GM19463 (cell line): Measurements from ENCODE around the gene TPCN2.

Experiments used
- ATAC-seq: cut with Tn5 transposase; IDR thresholded peaks from one replicate; pipeline ENCODE4 v1.9.1; 2021; ENCODE audit warnings: mild to moderate bottlenecking, moderate library complexity; ENCODE audit not compliant: unreplicated experiment

Gene TPCN2

GRCh38 chr11:69010361-69010891, 38.3 kb upstream of the TPCN2 start:
- no peak for ATAC-seq

- no peak for ATAC-seq
Observed at GRCh38 chr11:69010964-69011623, 37.6 kb upstream of the TPCN2 start.

GRCh38 chr11:69011624-69012091, 37.1 kb upstream of the TPCN2 start:
- no peak for ATAC-seq

GRCh38 chr11:69012092-69013008, 36.4 kb upstream of the TPCN2 start:
- no peak for ATAC-seq

GRCh38 chr11:69013009-69013951, 35.5 kb upstream of the TPCN2 start, which contains the start of gene MRGPRF:
TSS of gene MRGPRF (minus strand) at chr11:69013246. CDS start at chr11:69009901, 3,345 bp downstream.
- no peak for ATAC-seq

GRCh38 chr11:69014084-69014851, 34.5 kb upstream of the TPCN2 start:
- no peak for ATAC-seq

- ATAC-seq, result no peak
Observed at GRCh38 chr11:69014898-69015549, 33.7 kb upstream of the TPCN2 start.

- ATAC-seq, result no peak
Observed at GRCh38 chr11:69017951-69018350, 30.8 kb upstream of the TPCN2 start.

- ATAC-seq, result no peak
Observed at GRCh38 chr11:69018924-69019323, 29.8 kb upstream of the TPCN2 start.

GRCh38 chr11:69022260-69022659, 26.5 kb upstream of the TPCN2 start:
- no peak for ATAC-seq

GRCh38 chr11:69024509-69024908, 24.2 kb upstream of the TPCN2 start:
- no peak for ATAC-seq

GRCh38 chr11:69027704-69028372, 20.9 kb upstream of the TPCN2 start:
- no peak for ATAC-seq

GRCh38 chr11:69030301-69030700, 18.4 kb upstream of the TPCN2 start:
- ATAC-seq, result no peak

GRCh38 chr11:69032833-69033232, 15.9 kb upstream of the TPCN2 start:
- no peak for ATAC-seq

- no peak for ATAC-seq
Observed at GRCh38 chr11:69033431-69033830, 15.3 kb upstream of the TPCN2 start.

- no peak for ATAC-seq
Observed at GRCh38 chr11:69034123-69034867, 14.4 kb upstream of the TPCN2 start.

GRCh38 chr11:69035150-69035945, 13.4 kb upstream of the TPCN2 start:
- no peak for ATAC-seq
